Kasumi-1 (cell line): ENCODE results near the gene VCP.

ENCODE experiments used
- DNase-seq, 2 experiments: peaks; one replicate each; lab custom pipeline; 2025; lab: John Stamatoyannopoulos, UW

Gene VCP

GRCh38 chr9:35014517-35014916 lies 57.9 kb downstream of the VCP start:
- no peak for DNase-seq

GRCh38 chr9:35010351-35010958 lies 62.0 kb downstream of the VCP start:
- no peak for DNase-seq
